HepG2 (cell line): Measurements from ENCODE around the gene MADD. TPM values are rescaled to one million over a fixed set of nuclear protein-coding genes. Genes with fewer than 3 reads are reported as not detected.

Source experiments
- KDM6A ChIP-seq: IDR thresholded peaks from 2 replicates; pipeline ENCODE4 v1.6.1; 2016; ENCODE audit warnings: low read depth
- MEF2D ChIP-seq: sonication (generic); formaldehyde crosslinking; IDR thresholded peaks from 2 replicates; pipeline ENCODE4 v1.5.1; 2020; ENCODE audit warnings: mild to moderate bottlenecking, missing genetic modification reagents
- MIXL1 ChIP-seq: IDR thresholded peaks from 2 replicates; pipeline ENCODE4 v1.6.1; 2016
- PRDM10 ChIP-seq: sonication (generic); formaldehyde crosslinking; IDR thresholded peaks from 2 replicates; pipeline ENCODE4 v1.4.0; 2020; ENCODE audit warnings: low read depth, missing genetic modification reagents
- SETDB1 ChIP-seq: sonication (generic); formaldehyde crosslinking; IDR thresholded peaks from 2 replicates; pipeline ENCODE4 v1.5.1; 2020; ENCODE audit warnings: missing genetic modification reagents, mild to moderate bottlenecking, borderline replicate concordance
- ZNF407 ChIP-seq: sonication (generic); formaldehyde crosslinking; IDR thresholded peaks from one replicate; pipeline ENCODE4 v1.5.1; 2020; ENCODE audit warnings: mild to moderate bottlenecking, missing genetic modification reagents; ENCODE audit errors: not compliant biosample characterization
- polyA plus RNA-seq, 8 experiments: library from polyadenylated mRNA; depleted of rRNA in 3 of 8; stranded (reverse) in 7 of 8; unstranded in 1 of 8; fragments of >200 nt; fragmentation: Illumina TruSeq in 4 of 8; extraction: Trizol in 4 of 8; gene quantifications; 2 replicates each; pipeline versions ENCODE4 v1.2.1 to v1.2.3, GENCODE V29; 2011 to 2016; ENCODE audit warnings: low read depth in 4 of 8, missing spikeins in 1 of 8, mixed read lengths in 1 of 8; ENCODE audit not compliant: insufficient read depth in 1 of 8
- total RNA-seq, 5 experiments: library from RNA; depleted of rRNA; stranded (reverse); fragments of >200 nt; fragmentation: Illumina TruSeq; extraction: Trizol; gene quantifications; 2 replicates each; pipeline ENCODE4 v1.2.3, GENCODE V29; 2016; ENCODE audit warnings: low read depth in 1 of 5
- TF ChIP-seq, protein P1 (sequence below): sonication (generic); formaldehyde crosslinking; IDR thresholded peaks from 2 replicates; pipeline ENCODE4 v1.4.0; 2020; ENCODE audit warnings: mild to moderate bottlenecking, missing genetic modification reagents
- TF ChIP-seq, protein P2 (sequence below): sonication (generic); formaldehyde crosslinking; IDR thresholded peaks from 2 replicates; pipeline ENCODE4 v1.4.0; 2020; ENCODE audit warnings: mild to moderate bottlenecking, missing genetic modification reagents

MADD gene
- total and polyA plus RNA-seq, 2 of the 13 experiments (the other 11 are each of a cell fraction or from before 2014, with no cell fraction given), result 18.0 to 29.2 TPM

- TF ChIP-seq ZNF407 (CRISPR knock-in tag), result no peak
- no peak for TF ChIP-seq MEF2D (CRISPR knock-in tag)
- TF ChIP-seq SETDB1, result no peak
- no peak for TF ChIP-seq MIXL1
- TF ChIP-seq KDM6A (CRISPR knock-in tag), result no peak
- TF ChIP-seq, protein P1, sequence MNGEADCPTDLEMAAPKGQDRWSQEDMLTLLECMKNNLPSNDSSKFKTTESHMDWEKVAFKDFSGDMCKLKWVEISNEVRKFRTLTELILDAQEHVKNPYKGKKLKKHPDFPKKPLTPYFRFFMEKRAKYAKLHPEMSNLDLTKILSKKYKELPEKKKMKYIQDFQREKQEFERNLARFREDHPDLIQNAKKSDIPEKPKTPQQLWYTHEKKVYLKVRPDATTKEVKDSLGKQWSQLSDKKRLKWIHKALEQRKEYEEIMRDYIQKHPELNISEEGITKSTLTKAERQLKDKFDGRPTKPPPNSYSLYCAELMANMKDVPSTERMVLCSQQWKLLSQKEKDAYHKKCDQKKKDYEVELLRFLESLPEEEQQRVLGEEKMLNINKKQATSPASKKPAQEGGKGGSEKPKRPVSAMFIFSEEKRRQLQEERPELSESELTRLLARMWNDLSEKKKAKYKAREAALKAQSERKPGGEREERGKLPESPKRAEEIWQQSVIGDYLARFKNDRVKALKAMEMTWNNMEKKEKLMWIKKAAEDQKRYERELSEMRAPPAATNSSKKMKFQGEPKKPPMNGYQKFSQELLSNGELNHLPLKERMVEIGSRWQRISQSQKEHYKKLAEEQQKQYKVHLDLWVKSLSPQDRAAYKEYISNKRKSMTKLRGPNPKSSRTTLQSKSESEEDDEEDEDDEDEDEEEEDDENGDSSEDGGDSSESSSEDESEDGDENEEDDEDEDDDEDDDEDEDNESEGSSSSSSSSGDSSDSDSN (CRISPR knock-in tag), result peak; percentile 32; the same call in 1 of the 2 replicates
- 0 out of 2 replicates have a peak, but pooled peaks have one; percentile 27 for TF ChIP-seq PRDM10
- TF ChIP-seq, protein P2, sequence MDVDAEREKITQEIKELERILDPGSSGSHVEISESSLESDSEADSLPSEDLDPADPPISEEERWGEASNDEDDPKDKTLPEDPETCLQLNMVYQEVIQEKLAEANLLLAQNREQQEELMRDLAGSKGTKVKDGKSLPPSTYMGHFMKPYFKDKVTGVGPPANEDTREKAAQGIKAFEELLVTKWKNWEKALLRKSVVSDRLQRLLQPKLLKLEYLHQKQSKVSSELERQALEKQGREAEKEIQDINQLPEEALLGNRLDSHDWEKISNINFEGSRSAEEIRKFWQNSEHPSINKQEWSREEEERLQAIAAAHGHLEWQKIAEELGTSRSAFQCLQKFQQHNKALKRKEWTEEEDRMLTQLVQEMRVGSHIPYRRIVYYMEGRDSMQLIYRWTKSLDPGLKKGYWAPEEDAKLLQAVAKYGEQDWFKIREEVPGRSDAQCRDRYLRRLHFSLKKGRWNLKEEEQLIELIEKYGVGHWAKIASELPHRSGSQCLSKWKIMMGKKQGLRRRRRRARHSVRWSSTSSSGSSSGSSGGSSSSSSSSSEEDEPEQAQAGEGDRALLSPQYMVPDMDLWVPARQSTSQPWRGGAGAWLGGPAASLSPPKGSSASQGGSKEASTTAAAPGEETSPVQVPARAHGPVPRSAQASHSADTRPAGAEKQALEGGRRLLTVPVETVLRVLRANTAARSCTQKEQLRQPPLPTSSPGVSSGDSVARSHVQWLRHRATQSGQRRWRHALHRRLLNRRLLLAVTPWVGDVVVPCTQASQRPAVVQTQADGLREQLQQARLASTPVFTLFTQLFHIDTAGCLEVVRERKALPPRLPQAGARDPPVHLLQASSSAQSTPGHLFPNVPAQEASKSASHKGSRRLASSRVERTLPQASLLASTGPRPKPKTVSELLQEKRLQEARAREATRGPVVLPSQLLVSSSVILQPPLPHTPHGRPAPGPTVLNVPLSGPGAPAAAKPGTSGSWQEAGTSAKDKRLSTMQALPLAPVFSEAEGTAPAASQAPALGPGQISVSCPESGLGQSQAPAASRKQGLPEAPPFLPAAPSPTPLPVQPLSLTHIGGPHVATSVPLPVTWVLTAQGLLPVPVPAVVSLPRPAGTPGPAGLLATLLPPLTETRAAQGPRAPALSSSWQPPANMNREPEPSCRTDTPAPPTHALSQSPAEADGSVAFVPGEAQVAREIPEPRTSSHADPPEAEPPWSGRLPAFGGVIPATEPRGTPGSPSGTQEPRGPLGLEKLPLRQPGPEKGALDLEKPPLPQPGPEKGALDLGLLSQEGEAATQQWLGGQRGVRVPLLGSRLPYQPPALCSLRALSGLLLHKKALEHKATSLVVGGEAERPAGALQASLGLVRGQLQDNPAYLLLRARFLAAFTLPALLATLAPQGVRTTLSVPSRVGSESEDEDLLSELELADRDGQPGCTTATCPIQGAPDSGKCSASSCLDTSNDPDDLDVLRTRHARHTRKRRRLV (CRISPR knock-in tag), result no peak
These were observed 10.5 kb upstream of the MADD start (continued) for GRCh38 chr11:47259232-47259977.
